Upper lobe of left lung (tissue), 6 donors: ENCODE data around the gene EPHA4. TPM values are rescaled to one million over a fixed set of nuclear protein-coding genes. Genes with fewer than 3 reads are reported as not detected.

Source experiments
- ATAC-seq, 2 donors: fragments of 200-7000 bp; cut with Tn5 transposase; one replicate each; pipeline ENCODE4 v1.9.1; 2022; ENCODE audit warnings: mild to moderate bottlenecking in 2 of 2, moderate library complexity in 2 of 2; ENCODE audit not compliant: low FRiP score in 2 of 2
- DNase-seq, 2 donors: peaks; one replicate each; pipeline ENCODE4 v3.0.0-alpha.2; 2019 to 2020
- H3K27ac ChIP-seq, 4 donors: fragments of 200-600 bp; sonication (generic); one replicate each; pipeline ENCODE4 v1.5.1; 2016 to 2019
- H3K27me3 ChIP-seq, 4 donors: fragments of 200-600 bp; sonication (generic); one replicate each; pipeline ENCODE4 v1.5.1; 2017 to 2019
- H3K36me3 ChIP-seq, 4 donors: fragments of 200-600 bp; sonication (generic); one replicate each; pipeline ENCODE4 v1.5.1; 2016 to 2019
- H3K4me1 ChIP-seq, 4 donors: fragments of 200-600 bp; sonication (generic); one replicate each; pipeline ENCODE4 v1.5.1; 2018 to 2019
- H3K4me3 ChIP-seq, 4 donors: fragments of 200-600 bp; sonication (generic); one replicate each; pipeline ENCODE4 v1.5.1; 2017 to 2019; ENCODE audit warnings: mild to moderate bottlenecking in 2 of 4, moderate library complexity in 1 of 4
- H3K9me3 ChIP-seq, 4 donors: fragments of 200-600 bp; sonication (generic); one replicate each; pipeline ENCODE4 v1.5.1; 2018 to 2019
- EP300 ChIP-seq, 4 donors: sonication (generic); formaldehyde crosslinking; IDR thresholded peaks; one replicate each; pipeline ENCODE4 v1.5.1; 2017; ENCODE audit warnings: antibody characterized with exemption in 4 of 4, control low read depth in 2 of 4
- POLR2A ChIP-seq, 4 donors: fragments of 450-650 bp; IDR thresholded peaks; one replicate each; pipeline ENCODE4 v1.5.1; 2016 to 2017; ENCODE audit warnings: antibody characterized with exemption in 4 of 4, mild to moderate bottlenecking in 2 of 4
- POLR2AphosphoS5 ChIP-seq, 2 donors: sonication (generic); formaldehyde crosslinking; IDR thresholded peaks; one replicate each; pipeline ENCODE4 v1.5.1; 2017; ENCODE audit warnings: antibody characterized with exemption in 2 of 2
- WGBS, 2 donors: methylation state at CpG; one replicate each; pipeline ENCODE4 v1.1.5; 2017 to 2018; 5-methylcytosine and 5-hydroxymethylcytosine counted together
- total RNA-seq, 6 donors: library from RNA; depleted of rRNA in 4 of 6; stranded (reverse); fragments of >200 nt in 4 of 6; gene quantifications; one replicate each; pipeline versions ENCODE4 v1.1.0 to v1.2.1, GENCODE V29; 2016 to 2021
- TF ChIP-seq, protein P1 (sequence below), 6 experiments: fragments of 450-650 bp in 4 of 6; fragments of 200-600 bp in 2 of 6; sonication (generic) in 2 of 6; IDR thresholded peaks; one replicate each; pipeline ENCODE4 v1.5.1; 2016 to 2019; ENCODE audit warnings: antibody characterized with exemption in 6 of 6
- donor health status: DM: no; HTN: no; CAD: no; lungs with moderate emphysema.
- donor health status: DM: no; HTN: yes; CAD: no; lungs with severe emphysema.

Gene EPHA4
- total RNA-seq, 6 donors from 2014 or later = 9.5 to 33.5 (median 22.3) TPM

DNA sequence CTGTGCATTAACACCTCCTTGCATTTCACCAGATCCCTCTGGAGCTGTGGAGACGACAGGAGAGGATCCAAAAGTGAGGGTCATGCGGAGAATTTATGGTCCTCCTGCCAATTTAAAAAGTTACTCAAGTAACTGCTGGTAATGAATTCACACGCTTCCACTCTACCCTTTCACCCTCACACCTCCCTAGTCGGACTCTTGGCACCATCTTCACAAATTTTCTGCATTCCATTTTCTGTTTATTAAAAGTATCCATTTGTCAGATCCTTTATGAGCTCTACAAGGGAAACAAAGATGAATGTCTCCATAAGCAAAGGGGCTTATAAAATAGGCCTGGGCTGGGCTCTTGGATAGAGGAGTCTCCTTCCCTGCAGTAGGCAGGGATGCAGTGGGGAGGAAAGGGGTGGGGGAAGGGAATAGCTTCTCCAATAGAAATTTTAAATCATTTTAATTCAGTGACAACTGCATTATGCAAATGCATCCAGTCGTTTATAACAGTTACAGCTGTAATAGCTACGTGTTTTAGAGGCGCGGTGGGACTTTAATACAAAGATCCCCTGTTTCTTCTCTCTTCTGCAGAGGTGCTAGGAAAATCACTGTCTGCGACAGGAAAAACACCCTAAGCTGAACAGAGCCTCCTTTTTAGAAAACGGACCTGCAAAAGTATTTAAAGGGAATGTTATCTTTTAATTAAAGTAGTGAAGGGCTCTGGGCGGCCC, 132.2 kb downstream of the EPHA4 start:
- Histone ChIP-seq H3K36me3 (peaks cover 0 to 10% (median 5%) of the 10 kb centered on the region in 4 donors), H3K27me3 (no peaks in the 10 kb centered on the region), H3K9me3 (no peaks in the 10 kb centered on the region), H3K4me1 (peaks cover 0 to 5% (median 2%) of the 10 kb centered on the region in 4 donors), H3K27ac (no peak overlapping the region), H3K4me3 (no peak overlapping the region)
- TF ChIP-seq POLR2A (IDR thresholded peaks at IDR 0.05) = no peak
- TF ChIP-seq, protein P1, sequence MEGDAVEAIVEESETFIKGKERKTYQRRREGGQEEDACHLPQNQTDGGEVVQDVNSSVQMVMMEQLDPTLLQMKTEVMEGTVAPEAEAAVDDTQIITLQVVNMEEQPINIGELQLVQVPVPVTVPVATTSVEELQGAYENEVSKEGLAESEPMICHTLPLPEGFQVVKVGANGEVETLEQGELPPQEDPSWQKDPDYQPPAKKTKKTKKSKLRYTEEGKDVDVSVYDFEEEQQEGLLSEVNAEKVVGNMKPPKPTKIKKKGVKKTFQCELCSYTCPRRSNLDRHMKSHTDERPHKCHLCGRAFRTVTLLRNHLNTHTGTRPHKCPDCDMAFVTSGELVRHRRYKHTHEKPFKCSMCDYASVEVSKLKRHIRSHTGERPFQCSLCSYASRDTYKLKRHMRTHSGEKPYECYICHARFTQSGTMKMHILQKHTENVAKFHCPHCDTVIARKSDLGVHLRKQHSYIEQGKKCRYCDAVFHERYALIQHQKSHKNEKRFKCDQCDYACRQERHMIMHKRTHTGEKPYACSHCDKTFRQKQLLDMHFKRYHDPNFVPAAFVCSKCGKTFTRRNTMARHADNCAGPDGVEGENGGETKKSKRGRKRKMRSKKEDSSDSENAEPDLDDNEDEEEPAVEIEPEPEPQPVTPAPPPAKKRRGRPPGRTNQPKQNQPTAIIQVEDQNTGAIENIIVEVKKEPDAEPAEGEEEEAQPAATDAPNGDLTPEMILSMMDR (IDR thresholded peaks at IDR 0.05) = no peak
- no peak for TF ChIP-seq POLR2AphosphoS5 (IDR thresholded peaks at IDR 0.05)
- TF ChIP-seq EP300 (IDR thresholded peaks at IDR 0.05) = no peak
- no peak for DNase-seq
- WGBS, 2 donors = 77 to 82% methylated on average over 11 of the region's 11 CpGs
- ATAC-seq = no peak

DNA sequence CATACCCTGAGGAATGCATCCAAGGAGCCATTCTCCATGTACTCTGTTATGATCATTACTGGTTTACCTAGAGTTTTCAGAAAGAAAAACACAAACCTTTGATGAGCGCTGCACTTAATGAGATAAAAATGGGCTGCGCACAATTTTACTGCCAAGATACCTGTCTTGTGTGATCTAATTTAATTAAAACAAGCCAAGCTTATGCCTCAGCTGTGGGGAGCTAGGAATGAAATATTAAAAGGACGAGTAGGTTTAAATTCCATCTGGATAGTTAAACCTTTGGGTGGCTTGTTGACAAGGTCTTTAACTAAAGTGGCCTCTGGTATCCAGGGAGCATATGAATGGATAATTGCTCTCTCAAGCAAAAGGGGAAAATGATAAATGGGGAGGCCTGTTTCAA, 135.0 kb downstream of the EPHA4 start:
- H3K9me3 ChIP-seq = no peaks in the 10 kb centered on the region
- DNase-seq (no peak), ATAC-seq (no peak)
- WGBS, 2 donors = 91 to 92% methylated on average over 3 of the region's 3 CpGs
- no peaks in the 10 kb centered on the region for H3K27me3 ChIP-seq
- H3K4me1 ChIP-seq = no peaks in the 10 kb centered on the region
- no peak overlapping the region for H3K4me3 ChIP-seq
- no peak overlapping the region for H3K27ac ChIP-seq
- H3K36me3 ChIP-seq = peaks cover 0 to 12% (median 3%) of the 10 kb centered on the region in 4 donors
- no peak for TF ChIP-seq POLR2A (IDR thresholded peaks at IDR 0.05)

DNA sequence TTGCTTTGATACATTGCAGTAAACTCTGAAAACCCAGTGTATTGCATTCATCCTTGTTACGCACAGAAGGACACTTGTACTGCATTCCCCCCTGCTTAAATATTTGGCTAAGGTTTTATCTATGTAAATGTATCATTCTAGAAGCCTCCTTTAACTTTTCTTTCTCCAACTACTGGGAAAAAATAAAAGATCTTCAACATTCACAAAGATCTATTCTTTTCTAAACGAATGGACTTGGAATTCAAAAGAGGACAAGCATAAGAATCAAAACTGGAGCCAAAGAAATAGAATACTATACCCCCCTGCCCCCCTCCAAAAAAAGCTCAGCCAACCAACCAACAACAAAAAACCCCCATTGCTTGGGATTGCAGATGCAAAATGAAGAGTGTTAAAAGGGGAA, 136.9 kb downstream of the EPHA4 start:
- no peak for DNase-seq
- 80 to 86% methylated on average over 2 of the region's 2 CpGs for WGBS, 2 donors
- ATAC-seq = no peak

DNA sequence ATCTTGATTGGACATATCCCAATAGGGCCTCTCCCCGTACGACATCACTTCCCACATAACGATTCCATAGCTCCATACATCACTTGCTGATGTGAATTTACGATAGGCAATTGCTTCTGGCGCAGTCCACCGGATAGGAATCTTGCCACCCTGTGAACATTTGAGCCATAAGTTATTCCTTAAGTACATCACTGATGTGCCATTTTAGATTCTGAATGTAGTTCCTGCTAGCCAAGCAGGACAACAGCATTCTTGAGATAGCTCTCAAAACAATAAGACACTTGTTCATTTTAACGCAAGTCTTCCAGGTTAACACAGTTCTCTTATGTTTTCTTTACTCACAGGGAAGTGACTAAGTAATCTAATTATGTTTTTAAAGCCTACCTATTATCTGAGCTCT, 138.0 kb downstream of the EPHA4 start:
- TF ChIP-seq EP300 (IDR thresholded peaks at IDR 0.05) (no peak), POLR2AphosphoS5 (IDR thresholded peaks at IDR 0.05) (no peak), POLR2A (IDR thresholded peaks at IDR 0.05) (no peak)
- TF ChIP-seq, protein P1 (IDR thresholded peaks at IDR 0.05) = no peak
- Histone ChIP-seq H3K36me3 (peaks cover 0 to 5% (median 0%) of the 10 kb centered on the region in 4 donors), H3K27me3 (no peaks in the 10 kb centered on the region), H3K4me1 (no peaks in the 10 kb centered on the region), H3K9me3 (no peaks in the 10 kb centered on the region), H3K4me3 (no peak overlapping the region), H3K27ac (no peak overlapping the region)
- WGBS, 2 donors = 94 to 97% methylated on average over 7 of the region's 7 CpGs
- ATAC-seq (no peak), DNase-seq (no peak)

More for the DNA sequence above, 136.9 kb downstream of the EPHA4 start:
- TF ChIP-seq, protein P1 (IDR thresholded peaks at IDR 0.05) = no peak
- TF ChIP-seq EP300 (IDR thresholded peaks at IDR 0.05) = no peak
- no peak for TF ChIP-seq POLR2AphosphoS5 (IDR thresholded peaks at IDR 0.05)
- TF ChIP-seq POLR2A (IDR thresholded peaks at IDR 0.05) = no peak
- Histone ChIP-seq H3K9me3 (no peaks in the 10 kb centered on the region), H3K36me3 (peaks cover 0 to 5% (median 0%) of the 10 kb centered on the region in 4 donors), H3K27me3 (no peaks in the 10 kb centered on the region), H3K4me1 (no peaks in the 10 kb centered on the region), H3K4me3 (no peak overlapping the region), H3K27ac (no peak overlapping the region)

DNA sequence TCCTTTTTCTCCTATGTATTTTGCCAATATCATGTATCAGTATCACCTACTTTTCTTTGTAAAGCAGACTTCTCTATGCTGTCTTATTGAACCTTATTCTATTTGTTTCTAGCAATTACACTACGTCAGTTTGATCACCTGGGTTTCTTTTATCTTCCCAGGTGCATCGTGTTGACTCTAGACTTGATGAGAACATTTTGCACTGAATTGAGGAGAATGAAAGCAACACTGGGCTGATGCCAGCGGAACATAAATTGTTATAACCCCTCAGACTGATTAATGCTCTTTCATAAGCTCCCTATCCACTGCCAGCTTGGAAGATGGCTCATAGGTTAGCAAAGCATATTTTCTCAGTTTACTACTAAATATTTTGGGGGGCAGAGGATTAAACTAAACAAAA, 140.6 kb downstream of the EPHA4 start:
- DNase-seq = no peak
- TF ChIP-seq, protein P1 (IDR thresholded peaks at IDR 0.05) = no peak
- TF ChIP-seq EP300 (IDR thresholded peaks at IDR 0.05) (no peak), POLR2AphosphoS5 (IDR thresholded peaks at IDR 0.05) (no peak), POLR2A (IDR thresholded peaks at IDR 0.05) (no peak)
- peaks cover 0 to 5% (median 0%) of the 10 kb centered on the region in 4 donors for H3K36me3 ChIP-seq
- WGBS, 2 donors = 64 to 85% methylated on average over 3 of the region's 3 CpGs
- no peaks in the 10 kb centered on the region for H3K9me3 ChIP-seq
- H3K4me3 ChIP-seq = no peak overlapping the region
- no peak for ATAC-seq
- no peaks in the 10 kb centered on the region for H3K27me3 ChIP-seq
- H3K4me1 ChIP-seq = no peaks in the 10 kb centered on the region
- H3K27ac ChIP-seq = no peak overlapping the region
